GM21717 (cell line): ENCODE measurements around the gene RPL35.
"Not testable (repeated sequence)": the region's sequence is repeated elsewhere in the genome, so short reads cannot be mapped to it uniquely, and the experiment has no call there.

Experiments used
- ATAC-seq: cut with Tn5 transposase; IDR thresholded peaks from one replicate; pipeline ENCODE4 v1.9.1; 2021; ENCODE audit warnings: mild to moderate bottlenecking, moderate library complexity; ENCODE audit not compliant: unreplicated experiment

RPL35 gene

GRCh38 chr9:124853605-124854143 lies 8.1 kb downstream of the RPL35 start:
- ATAC-seq, result no peak

GRCh38 chr9:124852829-124853531 lies 8.8 kb downstream of the RPL35 start, which contains the start of gene WDR38:
WDR38 (plus strand) TSS chr9:124853460; CDS start chr9:124853532, 72 bp downstream.
- ATAC-seq, result peak; percentile 65

- ATAC-seq, result no peak
Observed at GRCh38 chr9:124852121-124852828, 9.5 kb downstream of the RPL35 start.

DNA sequence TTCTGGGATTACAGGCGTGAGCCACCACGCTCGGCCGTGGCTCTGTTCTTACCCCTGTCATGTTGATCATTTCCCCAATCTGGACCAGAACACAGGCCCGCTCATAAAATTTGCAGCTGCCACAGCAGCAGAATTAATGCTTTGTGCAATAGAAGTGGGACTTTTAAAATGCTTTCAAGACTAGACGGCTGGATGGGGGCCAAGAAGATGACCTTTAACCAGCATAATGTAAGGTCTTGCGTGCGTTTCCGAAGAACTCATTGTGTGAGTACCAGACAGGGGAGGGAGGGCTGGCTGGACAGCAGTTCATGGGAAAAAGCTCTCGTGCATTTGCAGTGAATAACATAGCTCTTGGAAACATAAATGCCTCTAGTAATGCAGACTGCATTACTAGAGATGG lies 12.0 kb downstream of the RPL35 start:
- no peak for ATAC-seq

- no peak for ATAC-seq
Observed at GRCh38 chr9:124846969-124847368, 14.8 kb downstream of the RPL35 start.

DNA sequence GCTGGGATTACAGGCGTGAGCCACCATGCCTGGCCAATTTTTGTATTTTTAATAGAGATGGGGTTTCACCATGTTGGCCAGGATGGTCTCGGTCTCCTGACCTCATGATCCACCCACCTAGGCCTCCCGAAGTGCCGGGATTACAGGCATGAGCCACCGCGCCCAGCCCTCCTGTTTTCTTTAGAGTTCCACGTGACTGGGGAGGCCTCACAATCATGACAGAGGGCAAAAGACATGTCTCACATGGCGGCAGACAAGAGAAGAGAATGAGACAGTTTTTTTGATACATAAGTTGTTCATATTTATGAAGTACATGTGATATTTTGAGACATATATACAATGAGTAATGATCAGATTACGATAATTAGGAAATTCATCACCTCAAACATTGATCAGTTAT lies 15.3 kb downstream of the RPL35 start:
- not testable (repeated sequence) for ATAC-seq

DNA sequence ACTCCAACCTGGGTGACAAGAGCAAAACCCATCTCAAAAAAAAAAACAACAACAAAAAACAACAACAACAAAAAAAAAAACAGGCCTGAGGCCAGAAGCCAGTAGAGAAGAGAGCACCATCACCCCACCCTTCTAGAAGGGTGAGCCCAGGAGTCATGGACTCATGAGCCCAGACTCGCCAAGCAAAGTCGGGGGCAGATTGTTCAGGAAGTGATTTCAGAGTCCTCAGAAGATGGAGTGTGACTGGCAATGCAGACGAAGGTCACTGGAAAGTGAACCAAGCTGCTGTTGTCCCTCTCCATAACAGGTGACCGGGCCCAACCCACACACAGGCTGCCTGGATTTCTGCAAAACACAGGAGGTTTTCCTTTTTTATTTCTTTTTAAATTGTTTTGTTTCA lies 17.5 kb downstream of the RPL35 start:
- ATAC-seq, result no peak

DNA sequence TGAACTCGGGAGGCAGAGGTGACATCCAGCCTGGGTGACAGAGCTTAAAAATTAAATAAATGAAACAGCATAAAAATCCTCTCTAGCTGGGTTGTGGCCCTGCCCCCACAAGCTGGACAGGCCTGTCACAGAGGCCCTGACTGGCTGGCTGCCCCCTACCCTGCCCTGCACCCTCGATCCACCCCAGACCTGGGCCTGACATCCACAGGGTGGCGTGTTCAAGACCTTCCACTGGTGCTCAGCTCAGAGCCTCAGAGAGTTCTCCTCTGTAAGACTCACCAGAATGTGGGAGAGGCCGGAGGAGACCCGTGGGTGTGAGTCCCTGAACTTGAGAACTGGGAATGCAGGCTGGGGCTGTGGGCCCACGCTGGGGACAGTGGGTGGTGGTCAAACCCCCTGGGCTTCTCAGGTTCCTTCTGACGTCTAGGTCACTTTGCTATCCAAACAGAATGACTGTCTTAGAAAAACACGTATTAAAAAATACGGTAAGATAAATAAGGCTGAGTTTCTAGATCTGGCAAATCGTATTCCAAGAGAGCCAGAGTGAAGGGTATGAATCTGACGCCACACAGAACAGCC lies 18.2 kb downstream of the RPL35 start:
- no peak for ATAC-seq

GRCh38 chr9:124841075-124841821 lies 20.5 kb downstream of the RPL35 start:
- no peak for ATAC-seq

GRCh38 chr9:124840300-124840833 lies 21.4 kb downstream of the RPL35 start:
- no peak for ATAC-seq

GRCh38 chr9:124839612-124840299 lies 22.0 kb downstream of the RPL35 start:
- no peak for ATAC-seq

DNA sequence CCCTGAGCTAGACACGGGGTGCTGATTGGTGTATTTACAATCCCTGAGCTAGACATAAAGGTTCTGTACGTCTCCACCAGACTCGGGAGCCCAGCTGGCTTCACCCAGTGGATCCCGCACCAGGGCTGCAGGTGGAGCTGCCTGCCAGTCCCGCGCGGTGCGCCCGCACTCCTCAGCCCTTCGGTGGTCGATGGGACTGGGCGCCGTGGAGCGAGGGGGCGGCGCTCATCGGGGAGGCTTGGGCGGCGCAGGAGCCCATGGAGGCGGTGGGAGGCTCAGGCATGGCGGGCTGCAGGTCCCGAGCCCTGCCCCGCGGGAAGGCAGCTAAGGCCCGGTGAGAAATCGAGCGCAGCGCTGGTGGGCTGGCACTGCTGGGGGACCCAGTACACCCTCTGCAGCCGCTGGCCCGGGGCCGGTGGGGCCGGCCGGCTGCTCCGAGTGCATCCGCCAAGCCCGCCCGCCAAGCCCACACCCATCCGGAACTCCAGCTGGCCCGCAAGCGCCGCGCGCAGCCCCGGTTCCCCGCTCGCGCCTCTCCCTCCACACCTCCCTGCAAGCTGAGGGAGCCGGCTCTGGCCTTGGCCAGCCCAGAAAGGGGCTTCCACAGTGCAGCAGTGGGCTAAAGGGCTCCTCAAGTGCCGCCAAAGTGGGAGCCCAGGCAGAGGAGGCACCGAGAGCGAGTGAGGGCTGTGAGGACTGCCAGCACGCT lies 23.0 kb downstream of the RPL35 start:
- ATAC-seq, result not testable (repeated sequence)

DNA sequence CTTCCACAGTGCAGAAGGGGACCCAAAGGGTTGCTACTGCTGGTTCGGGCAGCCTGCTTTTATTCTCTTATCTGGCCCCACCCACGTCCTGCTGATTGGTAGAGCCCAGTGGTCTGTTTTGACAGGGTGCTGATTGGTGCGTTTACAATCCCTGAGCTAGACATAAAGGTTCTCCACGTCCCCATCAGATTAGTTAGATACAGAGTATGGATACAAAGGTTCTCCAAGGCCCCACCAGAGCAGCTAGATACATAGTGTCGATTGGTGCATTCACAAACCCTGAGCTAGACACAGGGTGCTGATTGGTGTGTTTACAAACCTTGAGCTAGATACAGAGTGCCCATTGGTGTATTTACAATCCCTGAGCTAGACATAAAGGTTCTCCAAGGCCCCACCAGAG lies 23.6 kb downstream of the RPL35 start:
- ATAC-seq, result not testable (repeated sequence)

- no peak for ATAC-seq
Observed at GRCh38 chr9:124835026-124835557, 26.7 kb downstream of the RPL35 start.

DNA sequence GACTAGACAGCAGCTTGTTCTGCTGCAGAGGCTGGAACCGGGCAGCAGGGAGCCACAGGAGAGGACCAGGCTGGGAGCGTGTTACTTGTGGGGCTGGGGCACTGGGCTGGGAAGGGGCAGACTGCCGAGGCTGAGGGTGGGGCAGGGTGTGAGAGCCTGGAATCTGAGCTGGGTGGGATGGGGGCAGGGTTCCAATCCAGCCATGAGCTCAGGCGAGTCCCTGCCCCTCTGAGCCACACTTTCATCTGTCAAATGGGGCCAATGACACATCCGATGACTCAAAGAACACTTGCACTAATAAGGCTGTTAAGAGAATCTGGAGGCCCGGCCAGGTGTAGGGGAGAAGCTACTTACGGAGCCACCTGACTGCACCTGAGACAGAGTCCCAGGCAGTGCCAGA lies 27.2 kb downstream of the RPL35 start:
- no peak for ATAC-seq

DNA sequence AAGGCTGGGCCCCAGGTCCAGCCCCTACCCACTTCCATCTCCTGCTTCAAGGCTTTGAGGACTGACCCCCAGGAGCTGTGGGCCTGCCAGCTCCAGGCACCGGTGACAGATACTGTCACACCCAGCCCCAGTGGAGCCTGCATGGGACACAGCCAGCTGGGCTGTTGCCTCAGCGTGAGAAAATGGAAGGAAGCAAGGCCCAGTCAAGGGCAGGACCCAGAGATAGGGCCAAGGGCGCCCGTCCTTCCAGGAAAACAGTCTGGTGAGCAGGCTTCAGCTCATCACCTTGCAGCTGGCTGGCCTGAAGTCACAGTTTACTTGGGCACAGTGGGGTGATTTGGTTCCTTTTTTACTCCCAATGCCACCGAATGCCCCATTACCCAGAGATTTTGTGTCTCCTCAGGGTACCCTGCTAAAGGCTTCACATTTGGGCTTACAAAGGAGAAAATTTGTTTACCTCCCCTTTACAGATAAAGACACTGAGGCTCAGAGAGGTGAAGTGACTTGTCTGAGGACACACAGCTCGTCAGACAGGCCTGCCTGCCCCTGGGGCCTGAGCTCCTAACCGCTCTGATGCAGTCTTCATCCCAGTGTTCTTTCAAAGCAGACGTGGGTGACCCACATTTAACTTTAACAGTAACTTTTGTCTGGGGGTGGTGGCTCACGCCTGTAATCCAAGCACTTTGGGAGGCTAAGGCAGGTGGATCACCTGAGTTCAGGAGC lies 30.0 kb downstream of the RPL35 start:
- no peak for ATAC-seq

- no peak for ATAC-seq
Observed at GRCh38 chr9:124830593-124830992, 31.2 kb downstream of the RPL35 start.

DNA sequence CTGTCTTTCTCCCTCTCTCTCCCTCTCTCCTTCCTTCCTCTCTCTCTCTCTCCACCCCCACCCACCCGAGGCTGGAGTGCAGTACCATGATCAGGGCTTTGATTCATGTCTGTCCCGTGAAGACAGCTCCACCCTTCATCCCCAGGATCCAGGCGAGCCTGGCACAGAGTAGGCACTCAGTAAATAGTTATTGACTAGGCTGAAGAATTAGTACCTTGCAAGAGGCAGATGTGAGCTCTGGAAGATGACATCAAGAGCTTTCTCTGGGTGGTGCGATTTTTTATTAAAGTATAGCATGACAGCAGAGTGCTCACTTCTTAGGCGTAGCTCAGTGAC lies 32.5 kb downstream of the RPL35 start:
- ATAC-seq, result no peak
